Measurements from ENCODE around the gene AADAT.

DNA sequence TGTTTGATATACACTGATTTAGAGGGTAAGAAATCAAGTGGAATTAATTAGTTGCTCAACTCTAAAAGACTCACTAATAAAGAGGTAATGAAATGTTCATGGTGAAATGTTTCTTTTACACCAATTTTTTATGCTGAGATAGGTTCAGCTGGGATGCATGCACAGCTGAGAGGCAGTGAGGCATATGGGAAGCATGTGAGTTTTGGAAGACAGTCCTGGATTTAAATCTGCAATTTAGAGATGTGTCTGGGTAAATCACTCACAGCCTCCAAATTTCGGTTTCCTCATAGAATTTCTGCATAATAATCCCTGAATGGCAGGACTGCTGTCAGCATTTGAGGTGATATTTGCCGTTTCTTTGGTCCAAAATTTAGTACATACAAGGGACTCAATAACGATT lies 48.2 kb upstream of the AADAT start:
- TF ChIP-seq TAF1 (IDR thresholded peaks at IDR 0.05; ENCODE audit: low read depth, low read length) (no peak), POLR2A (IDR thresholded peaks at IDR 0.05; ENCODE audit: low read depth, low read length) (no peak), POLR2AphosphoS5 (IDR thresholded peaks at IDR 0.05; ENCODE audit: low read depth, low read length) (no peak), SPI1 (IDR thresholded peaks at IDR 0.05; ENCODE audit: low read depth, low read length) (no peak)

Measured in GM12891 (cell line).